ENCODE results near the gene UVRAG.
"Not testable (repeated sequence)": the region's sequence is repeated elsewhere in the genome, so short reads cannot be mapped to it uniquely, and the experiment has no call there.

Gene UVRAG

GRCh38 chr11:75874684-75875341 lies 59.8 kb downstream of the UVRAG start:
- Mint-ChIP-seq H3K9me3 (no peaks in the 10 kb centered on the region), H3K36me3 (no peaks in the 10 kb centered on the region), H3K4me3 (no peak overlapping the region), H3K4me1 (peaks cover 6% of the 10 kb centered on the region), H3K27ac (no peak overlapping the region), H3K27me3 (no peaks in the 10 kb centered on the region)
- CTCF ChIA-PET = interaction anchor here (0.9 to 1.2 kb wide), 2 partner anchors 72 to 151 kb away, joined by 3 to 8 read pairs; no protein-coding TSS in a partner anchor
- no peak for DNase-seq

- H3K9me3 Mint-ChIP-seq, H3K4me1 Mint-ChIP-seq, CTCF ChIA-PET, H3K27ac Mint-ChIP-seq, H3K4me3 Mint-ChIP-seq, H3K36me3 Mint-ChIP-seq, H3K27me3 Mint-ChIP-seq, DNase-seq: not testable (repeated sequence)
Observed at GRCh38 chr11:75877327-75877726, 62.3 kb downstream of the UVRAG start.

GRCh38 chr11:75877931-75878330 lies 62.9 kb downstream of the UVRAG start:
- H3K4me3 Mint-ChIP-seq, H3K9me3 Mint-ChIP-seq, H3K4me1 Mint-ChIP-seq, H3K27ac Mint-ChIP-seq, H3K27me3 Mint-ChIP-seq, H3K36me3 Mint-ChIP-seq, DNase-seq, CTCF ChIA-PET: not testable (repeated sequence)

- H3K27ac Mint-ChIP-seq = no peak overlapping the region
- no peak overlapping the region for H3K4me3 Mint-ChIP-seq
- H3K9me3 Mint-ChIP-seq = no peaks in the 10 kb centered on the region
- CTCF ChIA-PET = no interaction called here
- H3K36me3 Mint-ChIP-seq = peaks cover 7% of the 10 kb centered on the region
- no peak for DNase-seq
- no peaks in the 10 kb centered on the region for H3K4me1 Mint-ChIP-seq
- H3K27me3 Mint-ChIP-seq = no peaks in the 10 kb centered on the region
Observed at GRCh38 chr11:75878933-75879332, 63.9 kb downstream of the UVRAG start.

DNA sequence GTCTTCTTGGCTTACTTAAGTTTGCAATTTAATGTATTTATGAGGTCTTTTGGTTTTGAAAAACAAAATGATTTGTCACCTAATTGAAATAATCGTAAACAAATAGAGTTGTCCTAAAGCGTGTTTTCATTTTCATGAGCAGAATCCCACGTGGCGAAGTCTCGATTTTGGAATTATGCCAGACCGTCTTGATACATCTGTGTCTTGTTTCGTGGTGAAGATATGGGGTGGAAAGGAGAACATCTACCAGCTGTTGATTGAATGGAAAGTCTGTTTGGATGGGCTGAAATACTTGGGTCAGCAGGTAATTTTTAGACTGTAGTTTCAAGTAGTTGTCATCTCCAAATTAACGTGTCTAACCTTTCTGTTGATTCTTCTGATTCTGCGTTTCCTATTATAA lies 64.7 kb downstream of the UVRAG start:
- no peak overlapping the region for H3K27ac Mint-ChIP-seq
- H3K4me3 Mint-ChIP-seq = no peak overlapping the region
- no peaks in the 10 kb centered on the region for H3K27me3 Mint-ChIP-seq
- H3K4me1 Mint-ChIP-seq = no peaks in the 10 kb centered on the region
- DNase-seq = no peak
- H3K36me3 Mint-ChIP-seq = peaks cover 7% of the 10 kb centered on the region
- CTCF ChIA-PET = no interaction called here
- H3K9me3 Mint-ChIP-seq = no peaks in the 10 kb centered on the region

- H3K4me1 Mint-ChIP-seq, DNase-seq, H3K27ac Mint-ChIP-seq, H3K36me3 Mint-ChIP-seq, H3K4me3 Mint-ChIP-seq, H3K27me3 Mint-ChIP-seq, H3K9me3 Mint-ChIP-seq: not testable (repeated sequence)
- CTCF ChIA-PET = interaction anchor here (0.6 to 1.3 kb wide), 2 partner anchors 64 to 632 kb away, joined by 3 read pairs; no protein-coding TSS in a partner anchor
Observed at GRCh38 chr11:75880343-75880742, 65.3 kb downstream of the UVRAG start.

DNA sequence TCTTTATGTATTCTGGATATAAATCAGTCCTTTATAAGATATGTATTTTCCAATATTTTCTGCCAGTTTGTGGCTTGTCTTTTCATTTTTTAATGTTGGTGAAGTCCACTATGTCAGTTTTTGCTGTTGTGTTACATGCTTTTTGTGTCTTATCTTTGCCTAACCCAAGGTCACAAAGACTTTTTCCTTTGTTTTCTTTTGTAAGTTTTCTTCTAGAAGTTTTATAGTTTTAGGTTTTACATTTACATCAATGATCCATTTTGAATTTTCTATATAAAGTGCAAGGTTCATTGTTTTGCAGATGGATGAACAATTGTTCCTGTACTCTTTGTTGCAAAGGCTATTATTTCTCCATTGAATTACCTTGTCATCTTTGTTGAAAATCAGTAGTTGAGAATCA lies 69.3 kb downstream of the UVRAG start:
- H3K4me3 Mint-ChIP-seq = no peak overlapping the region
- no peak overlapping the region for H3K27ac Mint-ChIP-seq
- H3K27me3 Mint-ChIP-seq = no peaks in the 10 kb centered on the region
- no peaks in the 10 kb centered on the region for H3K4me1 Mint-ChIP-seq
- DNase-seq = no peak
- peaks cover 7% of the 10 kb centered on the region for H3K36me3 Mint-ChIP-seq
- CTCF ChIA-PET = no interaction called here
- H3K9me3 Mint-ChIP-seq = no peaks in the 10 kb centered on the region

DNA sequence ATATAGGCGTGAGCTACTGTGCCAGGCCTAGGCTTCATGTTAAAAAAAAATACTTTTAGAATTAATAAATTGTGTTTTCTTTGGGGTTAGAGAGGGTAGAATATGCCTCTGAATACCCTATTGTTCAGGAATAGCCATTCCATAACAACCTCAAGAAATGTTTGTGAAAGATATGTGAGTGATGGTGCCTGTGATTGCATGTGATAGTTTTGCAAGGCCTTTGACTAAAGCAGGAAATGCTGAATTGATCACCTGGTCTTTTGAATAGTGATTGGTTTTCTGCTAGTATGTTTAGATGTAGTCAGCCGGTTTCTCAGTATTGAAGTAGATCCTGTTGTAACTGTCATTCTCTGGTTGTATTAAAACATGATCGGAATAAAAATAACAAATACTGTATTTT lies 73.4 kb downstream of the UVRAG start:
- Mint-ChIP-seq H3K4me3 (no peak overlapping the region), H3K4me1 (peaks cover 6% of the 10 kb centered on the region), H3K27ac (no peak overlapping the region), H3K9me3 (no peaks in the 10 kb centered on the region), H3K27me3 (no peaks in the 10 kb centered on the region), H3K36me3 (peaks cover 12% of the 10 kb centered on the region)
- no peak for DNase-seq
- CTCF ChIA-PET = interaction anchor here (2.1 kb wide), 1 partner anchor 86 kb away, joined by 4 read pairs; no protein-coding TSS in a partner anchor

DNA sequence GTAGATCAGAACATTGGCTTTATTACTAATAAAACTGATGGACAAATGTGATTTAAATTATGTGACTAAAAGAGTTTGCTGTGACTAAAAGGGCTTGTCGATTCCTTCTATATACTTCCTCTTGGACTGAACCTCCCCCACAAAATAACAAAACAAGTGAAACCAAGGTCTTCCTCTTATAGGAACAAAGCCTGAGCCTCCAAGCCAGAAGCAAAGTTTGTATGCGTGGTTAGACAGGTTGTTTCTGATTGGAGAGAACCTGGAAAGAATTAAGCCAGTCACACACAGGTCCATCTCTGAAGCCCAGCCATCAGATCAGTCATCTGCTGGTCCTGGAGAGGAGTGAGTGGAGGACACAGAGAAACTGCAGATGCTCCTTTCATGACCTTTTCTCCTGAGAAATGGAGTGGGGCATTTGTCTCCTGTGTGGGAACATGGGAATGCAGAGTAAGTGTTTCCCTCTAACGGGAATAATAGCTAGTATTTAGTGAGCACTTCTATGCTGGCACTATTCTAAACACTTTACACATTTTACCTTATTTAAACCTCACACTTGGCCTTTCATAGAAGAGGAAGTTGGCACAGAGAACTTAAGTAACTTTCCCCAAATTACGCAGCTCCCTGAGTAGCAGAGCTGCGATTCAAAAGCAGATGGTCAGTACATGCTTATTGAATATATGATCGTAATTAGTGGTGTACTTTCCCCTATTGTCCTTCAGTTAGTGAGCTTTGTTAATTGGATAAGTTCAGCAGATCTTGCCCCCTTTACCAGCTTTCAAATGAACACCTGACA lies 77.1 kb downstream of the UVRAG start:
- Mint-ChIP-seq H3K4me1 (peaks cover 6% of the 10 kb centered on the region), H3K36me3 (peaks cover 12% of the 10 kb centered on the region), H3K9me3 (no peaks in the 10 kb centered on the region), H3K27ac (no peak overlapping the region), H3K27me3 (no peaks in the 10 kb centered on the region), H3K4me3 (no peak overlapping the region)
- no peak for DNase-seq
- CTCF ChIA-PET = interaction anchor here (8.0 kb wide), 1 partner anchor 261 kb away, joined by 91 read pairs; no protein-coding TSS in a partner anchor

DNA sequence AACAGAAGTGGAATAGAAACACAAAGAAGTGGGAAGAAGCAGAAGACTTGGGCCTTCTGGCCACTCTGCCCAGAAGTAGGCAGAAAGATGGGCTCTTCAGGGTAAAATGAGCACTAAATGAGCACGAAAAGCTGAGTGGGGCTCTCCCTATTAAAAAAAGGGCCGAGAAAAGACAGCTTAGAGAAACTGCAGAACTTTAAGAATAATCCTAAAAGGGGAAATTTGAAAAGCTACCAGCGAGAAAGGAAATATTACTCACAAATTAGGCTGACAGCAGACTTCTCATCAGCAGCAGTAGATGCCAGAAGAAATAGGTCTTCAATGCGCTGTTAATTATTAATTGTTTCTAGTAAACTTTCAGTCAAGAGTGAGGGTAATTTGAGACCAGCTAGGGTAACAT lies 78.2 kb downstream of the UVRAG start:
- H3K36me3 Mint-ChIP-seq = peaks cover 12% of the 10 kb centered on the region
- DNase-seq = no peak
- no peaks in the 10 kb centered on the region for H3K27me3 Mint-ChIP-seq
- H3K9me3 Mint-ChIP-seq = no peaks in the 10 kb centered on the region
- no peak overlapping the region for H3K27ac Mint-ChIP-seq
- CTCF ChIA-PET = interaction anchor here (0.8 to 8.0 kb wide), 2 partner anchors 90 to 260 kb away, joined by 3 to 91 read pairs; no protein-coding TSS in a partner anchor
- H3K4me3 Mint-ChIP-seq = no peak overlapping the region
- H3K4me1 Mint-ChIP-seq = peaks cover 6% of the 10 kb centered on the region

DNA sequence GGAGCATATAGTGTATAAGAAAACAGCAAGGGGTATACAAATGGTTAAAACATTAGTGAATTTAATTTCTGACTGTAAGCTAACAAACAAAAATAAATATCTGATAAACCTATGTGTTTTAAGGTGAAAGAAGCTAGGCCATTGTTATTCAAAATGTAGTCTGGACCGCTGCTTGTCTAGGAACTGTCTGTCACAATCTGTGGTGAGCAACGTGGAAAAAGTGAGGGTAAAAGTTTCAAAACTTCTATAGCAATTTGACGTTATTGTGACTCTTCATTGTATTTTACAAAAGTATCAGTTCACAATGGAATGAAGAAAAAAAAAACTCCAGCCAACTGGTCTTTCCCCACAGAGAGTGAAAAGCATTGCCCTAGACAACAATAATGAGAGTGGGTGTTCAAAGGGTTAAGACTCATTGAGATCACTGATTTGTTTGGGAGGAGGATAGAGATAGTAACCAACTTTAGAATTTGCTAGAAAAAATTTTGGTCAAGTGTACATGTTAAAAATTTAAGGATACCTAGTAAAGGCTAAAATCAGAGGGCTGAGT lies 79.1 kb downstream of the UVRAG start:
- H3K36me3 Mint-ChIP-seq = peaks cover 12% of the 10 kb centered on the region
- CTCF ChIA-PET = interaction anchor here (0.6 to 8.0 kb wide), 2 partner anchors 83 to 259 kb away, joined by 3 to 91 read pairs; no protein-coding TSS in a partner anchor
- H3K27me3 Mint-ChIP-seq = no peaks in the 10 kb centered on the region
- DNase-seq = no peak
- peaks cover 6% of the 10 kb centered on the region for H3K4me1 Mint-ChIP-seq
- H3K4me3 Mint-ChIP-seq = no peak overlapping the region
- no peaks in the 10 kb centered on the region for H3K9me3 Mint-ChIP-seq
- H3K27ac Mint-ChIP-seq = no peak overlapping the region

DNA sequence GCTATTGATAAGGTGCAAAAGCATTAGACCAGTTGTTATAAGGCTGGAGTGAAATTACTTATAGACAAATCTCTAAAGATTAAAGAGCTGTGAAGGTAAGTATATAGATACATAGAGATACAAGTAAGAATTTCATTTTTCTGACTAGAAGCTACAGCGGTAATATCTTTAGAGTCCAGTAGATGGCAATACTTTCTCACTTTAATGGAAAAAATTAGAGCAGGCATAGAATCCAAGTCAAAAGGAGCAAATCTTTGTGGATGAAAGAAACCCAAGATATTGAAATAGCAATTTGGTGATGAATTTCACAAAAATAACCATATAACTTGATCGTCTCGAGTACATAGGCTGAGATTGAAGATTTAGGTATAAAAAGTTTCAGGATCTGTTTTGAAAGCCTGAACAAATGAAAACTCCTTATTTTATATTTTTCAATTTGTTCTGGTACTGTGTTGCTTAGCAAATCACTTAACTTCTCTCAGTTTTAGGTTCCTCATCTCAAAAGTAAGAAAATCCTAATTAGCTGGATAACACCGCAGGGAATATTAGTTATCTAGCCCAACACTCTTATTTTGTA lies 81.9 kb downstream of the UVRAG start:
- Mint-ChIP-seq H3K27me3 (no peaks in the 10 kb centered on the region), H3K4me1 (peaks cover 1% of the 10 kb centered on the region), H3K4me3 (no peak overlapping the region), H3K9me3 (no peaks in the 10 kb centered on the region), H3K27ac (no peak overlapping the region), H3K36me3 (peaks cover 8% of the 10 kb centered on the region)
- CTCF ChIA-PET = interaction anchor here (1.0 to 8.0 kb wide), 9 partner anchors 11 to 423 kb away, joined by 3 to 91 read pairs (median 5); no protein-coding TSS in a partner anchor
- DNase-seq = no peak

GRCh38 chr11:75898871-75899270 lies 83.9 kb downstream of the UVRAG start:
- Mint-ChIP-seq H3K4me1 (no peaks in the 10 kb centered on the region), H3K36me3 (no peaks in the 10 kb centered on the region), H3K4me3 (no peak overlapping the region), H3K27me3 (no peaks in the 10 kb centered on the region), H3K9me3 (no peaks in the 10 kb centered on the region), H3K27ac (no peak overlapping the region)
- DNase-seq = no peak
- CTCF ChIA-PET = interaction anchor here (1.2 to 4.1 kb wide), 3 partner anchors 96 to 419 kb away, joined by 3 to 13 read pairs (median 4); no protein-coding TSS in a partner anchor

GRCh38 chr11:75899806-75900205 lies 84.8 kb downstream of the UVRAG start:
- CTCF ChIA-PET = interaction anchor here (1.2 to 1.8 kb wide), 3 partner anchors 247 to 252 kb away, joined by 3 to 7 read pairs (median 4); no protein-coding TSS in a partner anchor
- H3K9me3 Mint-ChIP-seq = no peaks in the 10 kb centered on the region
- H3K4me3 Mint-ChIP-seq = no peak overlapping the region
- H3K36me3 Mint-ChIP-seq = no peaks in the 10 kb centered on the region
- no peak overlapping the region for H3K27ac Mint-ChIP-seq
- H3K4me1 Mint-ChIP-seq = no peaks in the 10 kb centered on the region
- no peak for DNase-seq
- no peaks in the 10 kb centered on the region for H3K27me3 Mint-ChIP-seq
